ENCODE measurements around the gene TAF15.
A peak's percentile ranks its signal among the peaks of the same experiment; 100 is the strongest.

TAF15 gene

GRCh38 chr17:35765086-35765710 is 44.1 kb upstream of the TAF15 start:
- no peak overlapping the region for H2AK5ac ChIP-seq (ENCODE audit: low read length)
- H3K4ac ChIP-seq (ENCODE audit: low read depth, low read length) = no peak overlapping the region
- no peak overlapping the region for H2BK5ac ChIP-seq (ENCODE audit: low read length)
- no peak overlapping the region for H2BK120ac ChIP-seq (ENCODE audit: low read depth, low read length)
- H3K79me2 ChIP-seq (ENCODE audit: control insufficient read depth, insufficient read depth, low read length) = no peaks in the 10 kb centered on the region
- no peak overlapping the region for H4K5ac ChIP-seq (ENCODE audit: low read length)
- H3K56ac ChIP-seq (ENCODE audit: low read length) = no peak overlapping the region
- H3K9ac ChIP-seq (ENCODE audit: low read length) = no peak overlapping the region
- H4K8ac ChIP-seq (ENCODE audit: low read depth, low read length) = no peak overlapping the region
- no peaks in the 10 kb centered on the region for H3K36me3 ChIP-seq (ENCODE audit: control insufficient read depth, insufficient read depth, low read length)
- H3K18ac ChIP-seq (ENCODE audit: low read length) = no peak overlapping the region
- H3K4me1 ChIP-seq (ENCODE audit: control insufficient read depth, low read depth, low read length) = no peaks in the 10 kb centered on the region
- H2BK15ac ChIP-seq (replicated peaks; ENCODE audit: low read depth) = no peak overlapping the region
- DNase-seq = peak; percentile 44
- no peak overlapping the region for H3K23ac ChIP-seq (ENCODE audit: low read length)
- H3K4me3 ChIP-seq (ENCODE audit: low read length) = no peak overlapping the region
- no peak overlapping the region for H3K4me2 ChIP-seq (ENCODE audit: low read length)
- no peaks in the 10 kb centered on the region for H3K79me1 ChIP-seq (ENCODE audit: low read length)
- no CpG with 5 or more reads among the region's 11 CpGs for WGBS (ENCODE audit: extremely low coverage, insufficient coverage, low lambda C conversion rate)
- H3K27me3 ChIP-seq (ENCODE audit: insufficient read depth, low read length, poor library complexity) = no peaks in the 10 kb centered on the region
- no peak overlapping the region for H3K27ac ChIP-seq (ENCODE audit: low read depth, low read length)

- no CpG with 5 or more reads among the region's 8 CpGs for WGBS (ENCODE audit: extremely low coverage, insufficient coverage, low lambda C conversion rate)
- no peak for DNase-seq
Observed at GRCh38 chr17:35765756-35766488, 43.4 kb upstream of the TAF15 start.

GRCh38 chr17:35766489-35766877 is 42.8 kb upstream of the TAF15 start:
- Histone ChIP-seq H3K23ac (ENCODE audit: low read length) (no peak overlapping the region), H3K36me3 (ENCODE audit: control insufficient read depth, insufficient read depth, low read length) (no peaks in the 10 kb centered on the region), H3K79me2 (ENCODE audit: control insufficient read depth, insufficient read depth, low read length) (no peaks in the 10 kb centered on the region), H4K8ac (ENCODE audit: low read depth, low read length) (no peak overlapping the region), H3K79me1 (ENCODE audit: low read length) (no peaks in the 10 kb centered on the region), H3K18ac (ENCODE audit: low read length) (no peak overlapping the region), H2AK5ac (ENCODE audit: low read length) (no peak overlapping the region), H3K4me3 (ENCODE audit: low read length) (no peak overlapping the region), H2BK15ac (replicated peaks; ENCODE audit: low read depth) (no peak overlapping the region), H3K9ac (ENCODE audit: low read length) (no peak overlapping the region), H3K27ac (ENCODE audit: low read depth, low read length) (no peak overlapping the region), H4K5ac (ENCODE audit: low read length) (no peak overlapping the region), H3K56ac (ENCODE audit: low read length) (no peak overlapping the region), H3K4me2 (ENCODE audit: low read length) (no peak overlapping the region), H2BK120ac (ENCODE audit: low read depth, low read length) (no peak overlapping the region), H2BK5ac (ENCODE audit: low read length) (no peak overlapping the region), H3K4ac (ENCODE audit: low read depth, low read length) (no peak overlapping the region), H3K27me3 (ENCODE audit: insufficient read depth, low read length, poor library complexity) (no peaks in the 10 kb centered on the region), H3K4me1 (ENCODE audit: control insufficient read depth, low read depth, low read length) (no peaks in the 10 kb centered on the region)
- DNase-seq = no peak
- no CpG with 5 or more reads among the region's 24 CpGs for WGBS (ENCODE audit: extremely low coverage, insufficient coverage, low lambda C conversion rate)

More at GRCh38 chr17:35765756-35766488, 43.4 kb upstream of the TAF15 start:
- H4K5ac ChIP-seq (ENCODE audit: low read length) = no peak overlapping the region
- no peak overlapping the region for H2BK120ac ChIP-seq (ENCODE audit: low read depth, low read length)
- no peak overlapping the region for H3K4me3 ChIP-seq (ENCODE audit: low read length)
- H3K27ac ChIP-seq (ENCODE audit: low read depth, low read length) = no peak overlapping the region
- H2AK5ac ChIP-seq (ENCODE audit: low read length) = no peak overlapping the region
- no peak overlapping the region for H4K8ac ChIP-seq (ENCODE audit: low read depth, low read length)
- H3K56ac ChIP-seq (ENCODE audit: low read length) = no peak overlapping the region
- H3K79me1 ChIP-seq (ENCODE audit: low read length) = no peaks in the 10 kb centered on the region
- no peak overlapping the region for H2BK5ac ChIP-seq (ENCODE audit: low read length)
- H3K4me1 ChIP-seq (ENCODE audit: control insufficient read depth, low read depth, low read length) = no peaks in the 10 kb centered on the region
- no peaks in the 10 kb centered on the region for H3K79me2 ChIP-seq (ENCODE audit: control insufficient read depth, insufficient read depth, low read length)
- no peaks in the 10 kb centered on the region for H3K27me3 ChIP-seq (ENCODE audit: insufficient read depth, low read length, poor library complexity)
- H3K4ac ChIP-seq (ENCODE audit: low read depth, low read length) = no peak overlapping the region
- no peak overlapping the region for H3K9ac ChIP-seq (ENCODE audit: low read length)
- H3K4me2 ChIP-seq (ENCODE audit: low read length) = no peak overlapping the region
- H3K36me3 ChIP-seq (ENCODE audit: control insufficient read depth, insufficient read depth, low read length) = no peaks in the 10 kb centered on the region
- no peak overlapping the region for H2BK15ac ChIP-seq (replicated peaks; ENCODE audit: low read depth)
- H3K23ac ChIP-seq (ENCODE audit: low read length) = no peak overlapping the region
- H3K18ac ChIP-seq (ENCODE audit: low read length) = no peak overlapping the region

GRCh38 chr17:35766903-35767510 is 42.3 kb upstream of the TAF15 start:
- no peak overlapping the region for H3K4ac ChIP-seq (ENCODE audit: low read depth, low read length)

GRCh38 chr17:35768797-35769196 is 40.5 kb upstream of the TAF15 start:
- Histone ChIP-seq H3K56ac (ENCODE audit: low read length) (no peak overlapping the region), H3K27ac (ENCODE audit: low read depth, low read length) (no peak overlapping the region), H4K8ac (ENCODE audit: low read depth, low read length) (no peak overlapping the region), H3K4me2 (ENCODE audit: low read length) (no peak overlapping the region), H3K4me3 (ENCODE audit: low read length) (no peak overlapping the region), H3K27me3 (ENCODE audit: insufficient read depth, low read length, poor library complexity) (no peaks in the 10 kb centered on the region), H3K18ac (ENCODE audit: low read length) (no peak overlapping the region), H3K9ac (ENCODE audit: low read length) (no peak overlapping the region), H4K5ac (ENCODE audit: low read length) (no peak overlapping the region), H3K23ac (ENCODE audit: low read length) (no peak overlapping the region), H3K79me2 (ENCODE audit: control insufficient read depth, insufficient read depth, low read length) (no peaks in the 10 kb centered on the region), H3K79me1 (ENCODE audit: low read length) (no peaks in the 10 kb centered on the region), H2BK5ac (ENCODE audit: low read length) (no peak overlapping the region), H3K4ac (ENCODE audit: low read depth, low read length) (no peak overlapping the region), H2BK120ac (ENCODE audit: low read depth, low read length) (no peak overlapping the region), H3K36me3 (ENCODE audit: control insufficient read depth, insufficient read depth, low read length) (no peaks in the 10 kb centered on the region), H2BK15ac (replicated peaks; ENCODE audit: low read depth) (no peak overlapping the region), H3K4me1 (ENCODE audit: control insufficient read depth, low read depth, low read length) (no peaks in the 10 kb centered on the region), H2AK5ac (ENCODE audit: low read length) (no peak overlapping the region)
- DNase-seq = no peak
- WGBS (ENCODE audit: extremely low coverage, insufficient coverage, low lambda C conversion rate) = no CpG with 5 or more reads among the region's 2 CpGs

More at GRCh38 chr17:35766903-35767510, 42.3 kb upstream of the TAF15 start:
- WGBS (ENCODE audit: extremely low coverage, insufficient coverage, low lambda C conversion rate) = no CpG with 5 or more reads among the region's 7 CpGs
- H4K5ac ChIP-seq (ENCODE audit: low read length) = no peak overlapping the region
- no peak overlapping the region for H3K27ac ChIP-seq (ENCODE audit: low read depth, low read length)
- H3K27me3 ChIP-seq (ENCODE audit: insufficient read depth, low read length, poor library complexity) = no peaks in the 10 kb centered on the region
- H3K79me1 ChIP-seq (ENCODE audit: low read length) = no peaks in the 10 kb centered on the region
- no peak overlapping the region for H3K9ac ChIP-seq (ENCODE audit: low read length)
- no peak overlapping the region for H3K56ac ChIP-seq (ENCODE audit: low read length)
- H3K4me2 ChIP-seq (ENCODE audit: low read length) = no peak overlapping the region
- H2BK15ac ChIP-seq (replicated peaks; ENCODE audit: low read depth) = no peak overlapping the region
- H3K79me2 ChIP-seq (ENCODE audit: control insufficient read depth, insufficient read depth, low read length) = no peaks in the 10 kb centered on the region
- no peak overlapping the region for H3K23ac ChIP-seq (ENCODE audit: low read length)
- H3K18ac ChIP-seq (ENCODE audit: low read length) = no peak overlapping the region
- no peak for DNase-seq
- no peak overlapping the region for H2BK5ac ChIP-seq (ENCODE audit: low read length)
- H4K8ac ChIP-seq (ENCODE audit: low read depth, low read length) = no peak overlapping the region
- no peak overlapping the region for H2BK120ac ChIP-seq (ENCODE audit: low read depth, low read length)
- no peak overlapping the region for H2AK5ac ChIP-seq (ENCODE audit: low read length)
- no peaks in the 10 kb centered on the region for H3K4me1 ChIP-seq (ENCODE audit: control insufficient read depth, low read depth, low read length)
- no peaks in the 10 kb centered on the region for H3K36me3 ChIP-seq (ENCODE audit: control insufficient read depth, insufficient read depth, low read length)
- H3K4me3 ChIP-seq (ENCODE audit: low read length) = no peak overlapping the region
